Neural progenitor cell (in vitro differentiated cells): ENCODE measurements around the gene PLEKHO2. TPM values are rescaled to one million over a fixed set of nuclear protein-coding genes. Genes with fewer than 3 reads are reported as not detected.

Experiments used
- DNase-seq: peaks from one replicate; pipeline ENCODE4 v3.0.0-alpha.2; 2016; ENCODE audit warnings: low spot score
- H2AFZ ChIP-seq: fragments of 200-600 bp; sonication (generic); replicated peaks from 2 replicates; pipeline ENCODE4 v1.6.1; 2016; ENCODE audit warnings: antibody characterized with exemption
- H3F3A ChIP-seq: fragments of 200-600 bp; sonication (generic); 2 replicates; pipeline ENCODE4 v1.6.1; 2016; ENCODE audit warnings: antibody characterized with exemption, low read depth
- H3K27ac ChIP-seq: fragments of 200-600 bp; sonication (generic); 2 replicates; pipeline ENCODE4 v1.5.1; 2016; ENCODE audit warnings: mild to moderate bottlenecking
- H3K27me3 ChIP-seq: fragments of 200-600 bp; sonication (generic); 2 replicates; pipeline ENCODE4 v1.6.1; 2016; ENCODE audit warnings: mild to moderate bottlenecking, moderate library complexity
- H3K36me3 ChIP-seq: fragments of 200-600 bp; sonication (generic); 2 replicates; pipeline ENCODE4 v1.5.1; 2016
- H3K4me1 ChIP-seq: fragments of 200-600 bp; sonication (generic); 2 replicates; pipeline ENCODE4 v1.6.1; 2016; ENCODE audit warnings: mixed run types
- H3K4me2 ChIP-seq: fragments of 200-600 bp; sonication (generic); 2 replicates; pipeline ENCODE4 v1.6.1; 2016
- H3K4me3 ChIP-seq: fragments of 200-600 bp; sonication (generic); 2 replicates; pipeline ENCODE4 v1.5.1; 2016
- H3K79me2 ChIP-seq: fragments of 200-600 bp; sonication (generic); 2 replicates; pipeline ENCODE4 v1.6.1; 2016; ENCODE audit warnings: low read depth
- H3K9ac ChIP-seq: fragments of 200-600 bp; sonication (generic); 2 replicates; pipeline ENCODE4 v1.6.1; 2016
- H3K9me3 ChIP-seq: fragments of 200-600 bp; sonication (generic); 2 replicates; pipeline ENCODE4 v1.5.1; 2016; ENCODE audit warnings: low read depth
- H4K20me1 ChIP-seq: fragments of 200-600 bp; sonication (generic); 2 replicates; pipeline ENCODE4 v1.6.1; 2016; ENCODE audit warnings: low read depth
- H3K27ac Mint-ChIP-seq: 3 replicates; pipeline ENCODE4 v1.8.0; 2021; ENCODE audit warnings: mixed read lengths
- H3K27me3 Mint-ChIP-seq: 2 replicates; pipeline ENCODE4 v1.8.0; 2022; ENCODE audit warnings: low read depth, mild to moderate bottlenecking, inconsistent platforms, moderate library complexity, mixed read lengths; ENCODE audit not compliant: insufficient read depth
- H3K36me3 Mint-ChIP-seq: 3 replicates; pipeline ENCODE4 v1.8.0; 2021; ENCODE audit warnings: mixed read lengths
- H3K4me1 Mint-ChIP-seq: 3 replicates; pipeline ENCODE4 v1.8.0; 2021; ENCODE audit warnings: mixed read lengths
- H3K4me3 Mint-ChIP-seq: 3 replicates; pipeline ENCODE4 v1.8.0; 2021; ENCODE audit warnings: mild to moderate bottlenecking, moderate library complexity, mixed read lengths
- H3K9me3 Mint-ChIP-seq: 3 replicates; pipeline ENCODE4 v1.8.0; 2020; ENCODE audit warnings: mixed read lengths
- CTCF ChIP-seq: fragments of 200-600 bp; sonication (generic); IDR thresholded peaks from 2 replicates; pipeline ENCODE4 v1.5.1; 2017; ENCODE audit warnings: antibody characterized with exemption, mild to moderate bottlenecking
- EZH2 ChIP-seq: fragments of 200-600 bp; sonication (generic); IDR thresholded peaks from 2 replicates; pipeline ENCODE4 v1.6.1; 2017; ENCODE audit warnings: antibody characterized with exemption, mild to moderate bottlenecking, moderate library complexity
- EZH2phosphoT487 ChIP-seq: fragments of 200-600 bp; sonication (generic); IDR thresholded peaks from 2 replicates; pipeline ENCODE4 v1.6.1; 2017; ENCODE audit warnings: antibody characterized with exemption
- total RNA-seq: library from RNA; depleted of rRNA; stranded (reverse); fragments of >200 nt; gene quantifications from 2 replicates; pipeline ENCODE4 v1.2.3, GENCODE V29; 2015; ENCODE audit warnings: low replicate concordance

The PLEKHO2 gene
- total RNA-seq, 1 donor from 2014 or later, result 7.7 TPM

GRCh38 chr15:64869501-64869900, 27.8 kb downstream of the PLEKHO2 start:
- H3K9me3 Mint-ChIP-seq, result no peaks in the 10 kb centered on the region
- no peaks in the 10 kb centered on the region for H3K79me2 ChIP-seq
- peaks cover 9% of the 10 kb centered on the region for H3F3A ChIP-seq
- peaks cover 18% of the 10 kb centered on the region for H3K4me1 Mint-ChIP-seq
- H3K36me3 ChIP-seq, result no peaks in the 10 kb centered on the region
- no peaks in the 10 kb centered on the region for H3K27me3 Mint-ChIP-seq
- no peak overlapping the region for H3K9ac ChIP-seq
- H3K27ac Mint-ChIP-seq, result no peak overlapping the region
- H3K4me2 ChIP-seq, result no peak overlapping the region
- H4K20me1 ChIP-seq, result no peaks in the 10 kb centered on the region
- H3K4me1 ChIP-seq, result peaks cover 13% of the 10 kb centered on the region
- DNase-seq, result no peak
- no peak overlapping the region for H3K4me3 Mint-ChIP-seq
- no peaks in the 10 kb centered on the region for H3K9me3 ChIP-seq
- no peak overlapping the region for H2AFZ ChIP-seq
- no peak overlapping the region for H3K4me3 ChIP-seq
- no peak overlapping the region for H3K27ac ChIP-seq
- TF ChIP-seq EZH2phosphoT487 (no peak), EZH2 (no peak), CTCF (no peak)
- H3K27me3 ChIP-seq, result no peaks in the 10 kb centered on the region
- peaks cover 6% of the 10 kb centered on the region for H3K36me3 Mint-ChIP-seq

DNA sequence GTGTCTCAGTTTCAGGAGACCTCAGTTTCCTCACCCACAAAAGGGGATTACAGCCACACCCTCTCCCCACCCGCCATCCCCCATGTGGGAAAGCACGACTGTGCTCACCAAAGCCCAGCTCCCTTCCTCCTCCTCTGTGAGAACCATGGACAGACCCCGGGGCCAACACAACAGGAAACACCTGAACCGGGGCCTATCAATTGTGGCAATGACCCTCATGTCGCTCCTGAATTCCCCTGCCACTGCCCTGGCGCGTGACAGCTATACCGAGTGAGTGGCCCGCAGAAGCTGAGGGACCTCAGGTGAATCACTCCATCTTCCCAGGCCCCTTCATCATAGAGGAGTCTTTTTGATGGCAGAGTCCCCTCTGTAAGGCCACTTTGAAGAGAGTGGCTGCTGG, 28.6 kb downstream of the PLEKHO2 start:
- Mint-ChIP-seq H3K27me3 (no peaks in the 10 kb centered on the region), H3K9me3 (no peaks in the 10 kb centered on the region), H3K4me1 (peaks cover 26% of the 10 kb centered on the region), H3K36me3 (peaks cover 6% of the 10 kb centered on the region), H3K27ac (no peak overlapping the region), H3K4me3 (no peak overlapping the region)
- Histone ChIP-seq H3K4me2 (no peak overlapping the region), H3K9me3 (no peaks in the 10 kb centered on the region), H3K27ac (no peak overlapping the region), H3K9ac (no peak overlapping the region), H3K4me3 (no peak overlapping the region), H3K4me1 (peaks cover 21% of the 10 kb centered on the region), H3F3A (peaks cover 9% of the 10 kb centered on the region), H4K20me1 (no peaks in the 10 kb centered on the region), H2AFZ (no peak overlapping the region), H3K27me3 (no peaks in the 10 kb centered on the region), H3K79me2 (no peaks in the 10 kb centered on the region), H3K36me3 (no peaks in the 10 kb centered on the region)
- DNase-seq, result no peak
- TF ChIP-seq CTCF, result no peak
- no peak for TF ChIP-seq EZH2phosphoT487
- TF ChIP-seq EZH2, result no peak

GRCh38 chr15:64875641-64876223, 34.0 kb downstream of the PLEKHO2 start:
- H2AFZ ChIP-seq, result no peak overlapping the region
- H3K4me3 ChIP-seq, result no peak overlapping the region
- H3K36me3 Mint-ChIP-seq, result no peaks in the 10 kb centered on the region
- no peaks in the 10 kb centered on the region for H3K9me3 Mint-ChIP-seq
- H3K4me1 Mint-ChIP-seq, result peaks cover 15% of the 10 kb centered on the region
- no peaks in the 10 kb centered on the region for H4K20me1 ChIP-seq
- H3K9me3 ChIP-seq, result no peaks in the 10 kb centered on the region
- no peak overlapping the region for H3K9ac ChIP-seq
- no peak overlapping the region for H3K27ac ChIP-seq
- TF ChIP-seq EZH2phosphoT487 (no peak), EZH2 (no peak), CTCF (no peak)
- H3K36me3 ChIP-seq, result no peaks in the 10 kb centered on the region
- no peak overlapping the region for H3K4me2 ChIP-seq
- no peaks in the 10 kb centered on the region for H3K79me2 ChIP-seq
- H3K27me3 Mint-ChIP-seq, result peaks cover 2% of the 10 kb centered on the region
- no peak overlapping the region for H3K27ac Mint-ChIP-seq
- H3K4me1 ChIP-seq, result peaks cover 8% of the 10 kb centered on the region
- DNase-seq, result no peak
- H3K4me3 Mint-ChIP-seq, result no peak overlapping the region
- no peaks in the 10 kb centered on the region for H3K27me3 ChIP-seq
- H3F3A ChIP-seq, result no peaks in the 10 kb centered on the region
